HG03039 (cell line): ENCODE measurements around the gene PLEKHH2.
"Not testable (repeated sequence)": the region's sequence is repeated elsewhere in the genome, so short reads cannot be mapped to it uniquely, and the experiment has no call there.

Experiments
- ATAC-seq: cut with Tn5 transposase; IDR thresholded peaks from one replicate; pipeline ENCODE4 v1.9.1; 2021; ENCODE audit warnings: mild to moderate bottlenecking, moderate library complexity; ENCODE audit not compliant: unreplicated experiment

Gene PLEKHH2

GRCh38 chr2:43636153-43636552 lies 907 bp upstream of the PLEKHH2 start:
- not testable (repeated sequence) for ATAC-seq

GRCh38 chr2:43636621-43637020 lies 439 bp upstream of the PLEKHH2 start:
- no peak for ATAC-seq

GRCh38 chr2:43642363-43642762 lies 5.3 kb downstream of the PLEKHH2 start:
- ATAC-seq: no peak

- no peak for ATAC-seq
Measured at GRCh38 chr2:43643680-43644079, 6.6 kb downstream of the PLEKHH2 start.

- no peak for ATAC-seq
Measured at GRCh38 chr2:43648994-43649701, 12.1 kb downstream of the PLEKHH2 start.

- no peak for ATAC-seq
Measured at GRCh38 chr2:43653506-43653905, 16.4 kb downstream of the PLEKHH2 start.

GRCh38 chr2:43657241-43657640 lies 20.2 kb downstream of the PLEKHH2 start:
- no peak for ATAC-seq

- ATAC-seq: no peak
Measured at GRCh38 chr2:43675646-43676321, 38.7 kb downstream of the PLEKHH2 start.

GRCh38 chr2:43676322-43677050 lies 39.4 kb downstream of the PLEKHH2 start, which contains the start of gene C1GALT1C1L:
TSS of gene C1GALT1C1L (minus strand) at chr2:43676429. CDS start at chr2:43676322, 107 bp downstream.
- no peak for ATAC-seq

- ATAC-seq: not testable (repeated sequence)
Measured at GRCh38 chr2:43677783-43678182, 40.7 kb downstream of the PLEKHH2 start.

GRCh38 chr2:43685357-43685756 lies 48.3 kb downstream of the PLEKHH2 start:
- ATAC-seq: no peak

- no peak for ATAC-seq
Measured at GRCh38 chr2:43689999-43690398, 52.9 kb downstream of the PLEKHH2 start.

GRCh38 chr2:43692428-43692994 lies 55.5 kb downstream of the PLEKHH2 start:
- no peak for ATAC-seq

GRCh38 chr2:43698140-43698539 lies 61.1 kb downstream of the PLEKHH2 start:
- ATAC-seq: not testable (repeated sequence)

- ATAC-seq: no peak
Measured at GRCh38 chr2:43699761-43700160, 62.7 kb downstream of the PLEKHH2 start.

- ATAC-seq: no peak
Measured at GRCh38 chr2:43701111-43701510, 64.1 kb downstream of the PLEKHH2 start.

- no peak for ATAC-seq
Measured at GRCh38 chr2:43707255-43708015, 70.4 kb downstream of the PLEKHH2 start.

- no peak for ATAC-seq
Measured at GRCh38 chr2:43708178-43708577, 71.1 kb downstream of the PLEKHH2 start.

GRCh38 chr2:43708891-43709290 lies 71.8 kb downstream of the PLEKHH2 start:
- ATAC-seq: no peak

GRCh38 chr2:43710866-43711265 lies 73.8 kb downstream of the PLEKHH2 start:
- no peak for ATAC-seq

- ATAC-seq: no peak
Measured at GRCh38 chr2:43714164-43714563, 77.1 kb downstream of the PLEKHH2 start.
